ENCODE data around the gene KAT6B. TPM values are rescaled to one million over a fixed set of nuclear protein-coding genes. Genes with fewer than 3 reads are reported as not detected.
"Not testable (repeated sequence)": the region's sequence is repeated elsewhere in the genome, so short reads cannot be mapped to it uniquely, and the experiment has no call there.

The KAT6B gene
- total RNA-seq, 1 donor from 2014 or later: 21.7 TPM

DNA sequence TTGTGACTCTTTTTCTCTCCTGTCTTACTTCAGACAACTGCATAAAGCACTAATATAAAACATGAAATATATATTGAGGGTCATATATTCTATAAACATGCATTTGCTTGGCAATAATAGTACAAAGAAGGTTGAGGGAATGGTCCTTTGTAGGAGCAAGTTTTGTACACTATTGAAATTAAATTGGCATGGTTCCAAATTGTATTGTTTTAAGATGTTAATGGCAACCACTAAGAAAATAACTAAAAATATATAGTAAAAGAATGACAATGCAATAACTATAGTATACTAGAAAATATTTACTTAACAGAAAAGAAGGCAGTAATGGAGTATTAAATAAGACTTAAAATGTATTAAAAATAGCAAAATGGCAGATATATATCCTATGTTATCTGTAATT lies 33.7 kb upstream of the KAT6B start:
- Mint-ChIP-seq H3K27ac (ENCODE audit: unreplicated experiment) (no peak overlapping the region), H3K4me3 (ENCODE audit: unreplicated experiment) (no peak overlapping the region), H3K36me3 (ENCODE audit: low read depth, unreplicated experiment) (no peaks in the 10 kb centered on the region), H3K27me3 (ENCODE audit: low read depth, unreplicated experiment) (no peaks in the 10 kb centered on the region), H3K9me3 (ENCODE audit: unreplicated experiment) (no peaks in the 10 kb centered on the region), H3K4me1 (ENCODE audit: low read depth, unreplicated experiment) (no peaks in the 10 kb centered on the region)
- H3K9me3 ChIP-seq (ENCODE audit: insufficient read depth, low read depth, low read length): no peaks in the 10 kb centered on the region
- H2AFZ ChIP-seq (ENCODE audit: low read depth, low read length): no peak overlapping the region
- TF ChIP-seq, protein P1, sequence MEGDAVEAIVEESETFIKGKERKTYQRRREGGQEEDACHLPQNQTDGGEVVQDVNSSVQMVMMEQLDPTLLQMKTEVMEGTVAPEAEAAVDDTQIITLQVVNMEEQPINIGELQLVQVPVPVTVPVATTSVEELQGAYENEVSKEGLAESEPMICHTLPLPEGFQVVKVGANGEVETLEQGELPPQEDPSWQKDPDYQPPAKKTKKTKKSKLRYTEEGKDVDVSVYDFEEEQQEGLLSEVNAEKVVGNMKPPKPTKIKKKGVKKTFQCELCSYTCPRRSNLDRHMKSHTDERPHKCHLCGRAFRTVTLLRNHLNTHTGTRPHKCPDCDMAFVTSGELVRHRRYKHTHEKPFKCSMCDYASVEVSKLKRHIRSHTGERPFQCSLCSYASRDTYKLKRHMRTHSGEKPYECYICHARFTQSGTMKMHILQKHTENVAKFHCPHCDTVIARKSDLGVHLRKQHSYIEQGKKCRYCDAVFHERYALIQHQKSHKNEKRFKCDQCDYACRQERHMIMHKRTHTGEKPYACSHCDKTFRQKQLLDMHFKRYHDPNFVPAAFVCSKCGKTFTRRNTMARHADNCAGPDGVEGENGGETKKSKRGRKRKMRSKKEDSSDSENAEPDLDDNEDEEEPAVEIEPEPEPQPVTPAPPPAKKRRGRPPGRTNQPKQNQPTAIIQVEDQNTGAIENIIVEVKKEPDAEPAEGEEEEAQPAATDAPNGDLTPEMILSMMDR (IDR thresholded peaks at IDR 0.05; ENCODE audit: insufficient read depth, low read depth, low read length): no peak
- TF ChIP-seq EZH2 (IDR thresholded peaks at IDR 0.05; ENCODE audit: insufficient read depth, low read length): no peak
- DNase-seq (ENCODE audit: low read depth): no peak
- no peak overlapping the region for H3K27ac ChIP-seq (ENCODE audit: low read depth, low read length)
- H3K4me3 ChIP-seq (ENCODE audit: insufficient read depth, low read depth, low read length): no peak overlapping the region
- no peaks in the 10 kb centered on the region for H3K36me3 ChIP-seq (ENCODE audit: insufficient read depth, low read length)
- H3K79me2 ChIP-seq (ENCODE audit: insufficient read depth, low read length): no peaks in the 10 kb centered on the region
- no peaks in the 10 kb centered on the region for H3K4me1 ChIP-seq (ENCODE audit: insufficient read depth, low read length)
- H4K20me1 ChIP-seq (ENCODE audit: insufficient read depth, low read length): no peaks in the 10 kb centered on the region
- H3K4me2 ChIP-seq (ENCODE audit: low read length): no peak overlapping the region
- FAIRE-seq: no peak
- no peaks in the 10 kb centered on the region for H3K27me3 ChIP-seq (ENCODE audit: insufficient read depth, low read length)
- H3K9ac ChIP-seq (ENCODE audit: low read length): no peak overlapping the region

DNA sequence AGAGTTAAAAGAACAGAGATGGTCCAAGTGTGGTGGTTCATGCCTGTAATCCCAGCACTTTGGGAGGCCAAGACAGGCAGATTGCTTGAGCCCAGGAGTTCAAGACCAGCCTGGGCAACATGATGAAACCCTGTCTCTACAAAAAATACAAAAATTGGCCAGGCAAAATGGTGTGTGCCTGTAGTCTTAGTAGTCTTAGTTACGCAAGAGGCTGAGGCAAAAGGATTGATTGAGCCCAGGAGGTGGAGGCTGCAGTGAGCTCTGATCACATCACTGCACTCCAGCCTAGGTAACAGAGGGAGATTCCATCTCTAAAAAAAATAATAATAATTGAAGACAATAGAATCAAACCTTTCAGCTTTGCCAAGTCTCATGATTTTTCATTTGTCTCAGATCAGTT lies 33.2 kb upstream of the KAT6B start:
- H4K20me1 ChIP-seq (ENCODE audit: insufficient read depth, low read length); H3K9ac ChIP-seq (ENCODE audit: low read length); H3K4me3 ChIP-seq (ENCODE audit: insufficient read depth, low read depth, low read length); H3K36me3 ChIP-seq (ENCODE audit: insufficient read depth, low read length); H3K9me3 ChIP-seq (ENCODE audit: insufficient read depth, low read depth, low read length); H3K27ac ChIP-seq (ENCODE audit: low read depth, low read length); H3K27me3 Mint-ChIP-seq (ENCODE audit: low read depth, unreplicated experiment); DNase-seq (ENCODE audit: low read depth); H3K4me1 ChIP-seq (ENCODE audit: insufficient read depth, low read length); H3K4me3 Mint-ChIP-seq (ENCODE audit: unreplicated experiment); FAIRE-seq; H3K79me2 ChIP-seq (ENCODE audit: insufficient read depth, low read length); H3K27ac Mint-ChIP-seq (ENCODE audit: unreplicated experiment); H3K27me3 ChIP-seq (ENCODE audit: insufficient read depth, low read length); H3K4me2 ChIP-seq (ENCODE audit: low read length); H3K36me3 Mint-ChIP-seq (ENCODE audit: low read depth, unreplicated experiment); H3K4me1 Mint-ChIP-seq (ENCODE audit: low read depth, unreplicated experiment); H3K9me3 Mint-ChIP-seq (ENCODE audit: unreplicated experiment); H2AFZ ChIP-seq (ENCODE audit: low read depth, low read length): not testable (repeated sequence)

DNA sequence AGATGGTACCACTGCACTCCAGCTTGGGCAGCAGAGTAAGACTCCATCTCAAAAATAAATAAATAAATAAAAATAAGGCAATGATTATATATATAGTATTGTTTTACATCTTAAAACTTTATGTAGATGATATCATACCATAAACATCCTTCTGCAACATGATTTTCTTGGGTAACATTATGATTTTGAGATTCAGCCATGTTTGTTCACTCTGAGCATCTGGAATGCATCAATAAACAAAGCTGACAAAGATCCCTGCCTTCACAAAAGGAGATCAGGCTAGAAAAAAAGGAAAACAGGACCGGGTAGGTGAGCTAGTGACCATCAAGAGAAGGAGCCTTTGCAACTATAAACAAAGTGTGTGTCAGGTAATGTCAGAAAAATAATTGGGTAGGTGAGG lies 31.9 kb upstream of the KAT6B start:
- Histone ChIP-seq H3K9ac (ENCODE audit: low read length) (no peak overlapping the region), H3K79me2 (ENCODE audit: insufficient read depth, low read length) (no peaks in the 10 kb centered on the region), H3K4me3 (ENCODE audit: insufficient read depth, low read depth, low read length) (no peak overlapping the region), H3K27me3 (ENCODE audit: insufficient read depth, low read length) (no peaks in the 10 kb centered on the region), H3K9me3 (ENCODE audit: insufficient read depth, low read depth, low read length) (no peaks in the 10 kb centered on the region), H4K20me1 (ENCODE audit: insufficient read depth, low read length) (no peaks in the 10 kb centered on the region), H3K4me2 (ENCODE audit: low read length) (no peak overlapping the region), H3K36me3 (ENCODE audit: insufficient read depth, low read length) (no peaks in the 10 kb centered on the region), H3K4me1 (ENCODE audit: insufficient read depth, low read length) (no peaks in the 10 kb centered on the region), H2AFZ (ENCODE audit: low read depth, low read length) (no peak overlapping the region), H3K27ac (ENCODE audit: low read depth, low read length) (no peak overlapping the region)
- Mint-ChIP-seq H3K27ac (ENCODE audit: unreplicated experiment) (no peak overlapping the region), H3K36me3 (ENCODE audit: low read depth, unreplicated experiment) (no peaks in the 10 kb centered on the region), H3K27me3 (ENCODE audit: low read depth, unreplicated experiment) (no peaks in the 10 kb centered on the region), H3K9me3 (ENCODE audit: unreplicated experiment) (no peaks in the 10 kb centered on the region), H3K4me1 (ENCODE audit: low read depth, unreplicated experiment) (no peaks in the 10 kb centered on the region), H3K4me3 (ENCODE audit: unreplicated experiment) (no peak overlapping the region)
- DNase-seq (ENCODE audit: low read depth) (no peak), FAIRE-seq (no peak)
- no peak for TF ChIP-seq EZH2 (IDR thresholded peaks at IDR 0.05; ENCODE audit: insufficient read depth, low read length)
- TF ChIP-seq, protein P1 (IDR thresholded peaks at IDR 0.05; ENCODE audit: insufficient read depth, low read depth, low read length): no peak

All from astrocyte (in vitro differentiated cells and primary cell).